Mesenchymal stem cell (in vitro differentiated cells and primary cell): Measurements from ENCODE around the gene GRK6.
A peak's percentile ranks its signal among the peaks of the same experiment; 100 is the strongest.

Experiments
- DNase-seq: peaks from one replicate; pipeline ENCODE4 v3.0.0-alpha.2; 2013
- H2AFZ ChIP-seq: one replicate; pipeline ENCODE4 v1.6.1; 2013; ENCODE audit warnings: low read depth, mild to moderate bottlenecking, control low read depth, inconsistent platforms, low read length, moderate library complexity
- H2AK5ac ChIP-seq: 2 replicates; pipeline ENCODE4 v1.6.1; 2013; ENCODE audit warnings: low read length, moderate library complexity, mild to moderate bottlenecking, inconsistent platforms; ENCODE audit not compliant: severe bottlenecking
- H2BK120ac ChIP-seq: one replicate; pipeline ENCODE4 v1.6.1; 2013; ENCODE audit warnings: low read depth, mild to moderate bottlenecking, inconsistent platforms, low read length, moderate library complexity
- H2BK12ac ChIP-seq, 2 experiments: one replicate each; pipeline ENCODE4 v1.6.1; 2013; ENCODE audit warnings: inconsistent platforms in 2 of 2, low read length in 2 of 2, mild to moderate bottlenecking in 2 of 2, moderate library complexity in 2 of 2, control low read depth in 1 of 2
- H2BK15ac ChIP-seq: one replicate; pipeline ENCODE4 v1.6.1; 2013; ENCODE audit warnings: mild to moderate bottlenecking, low read depth, inconsistent platforms; ENCODE audit not compliant: poor library complexity, severe bottlenecking
- H2BK5ac ChIP-seq: 2 replicates; pipeline ENCODE4 v1.6.1; 2013; ENCODE audit warnings: low read depth, mild to moderate bottlenecking, low read length, control low read depth, inconsistent platforms; ENCODE audit not compliant: poor library complexity, severe bottlenecking
- H3K14ac ChIP-seq, 2 experiments: one replicate each; pipeline ENCODE4 v1.6.1; 2013; ENCODE audit warnings: inconsistent platforms in 2 of 2, low read length in 2 of 2, control low read depth in 1 of 2, mild to moderate bottlenecking in 1 of 2, moderate library complexity in 1 of 2
- H3K18ac ChIP-seq, 2 experiments: one replicate each; pipeline ENCODE4 v1.6.1; 2013; ENCODE audit warnings: inconsistent platforms in 2 of 2, low read length in 2 of 2, control low read depth in 1 of 2, low read depth in 1 of 2, mild to moderate bottlenecking in 1 of 2
- H3K23ac ChIP-seq, 2 experiments: one replicate each; pipeline ENCODE4 v1.6.1; 2013; ENCODE audit warnings: inconsistent platforms in 2 of 2, low read length in 2 of 2, mild to moderate bottlenecking in 2 of 2, moderate library complexity in 2 of 2, control low read depth in 1 of 2
- H3K27ac ChIP-seq: 2 replicates; pipeline ENCODE4 v1.5.1; 2013; ENCODE audit warnings: mild to moderate bottlenecking, moderate library complexity, low read length, control low read depth, inconsistent platforms; ENCODE audit not compliant: poor library complexity, severe bottlenecking
- H3K27me3 ChIP-seq, 2 experiments: 2 replicates each; pipeline versions ENCODE4 v1.6.1 to v1.7.0; 2013; ENCODE audit warnings: low read length in 2 of 2, mild to moderate bottlenecking in 2 of 2, moderate library complexity in 2 of 2, control low read depth in 1 of 2, inconsistent platforms in 1 of 2; ENCODE audit not compliant: control insufficient read depth in 1 of 2, insufficient read depth in 1 of 2
- H3K36me3 ChIP-seq, 2 experiments: 2 replicates each; pipeline versions ENCODE4 v1.6.1 to v1.7.0; 2013; ENCODE audit warnings: low read length in 2 of 2, control low read depth in 1 of 2, inconsistent platforms in 1 of 2, low read depth in 1 of 2, mild to moderate bottlenecking in 1 of 2; ENCODE audit not compliant: insufficient read depth in 2 of 2, control insufficient read depth in 1 of 2
- H3K4ac ChIP-seq, 2 experiments: one replicate each; pipeline ENCODE4 v1.6.1; 2013; ENCODE audit warnings: inconsistent platforms in 2 of 2, low read length in 2 of 2, mild to moderate bottlenecking in 2 of 2, moderate library complexity in 2 of 2, control low read depth in 1 of 2, low read depth in 1 of 2
- H3K4me1 ChIP-seq: 2 replicates; pipeline ENCODE4 v1.6.1; 2013; ENCODE audit warnings: low read depth, low read length, control low read depth; ENCODE audit not compliant: control insufficient read depth, insufficient read depth
- H3K4me2 ChIP-seq: 2 replicates; pipeline ENCODE4 v1.6.1; 2013; ENCODE audit warnings: low read length, mild to moderate bottlenecking, inconsistent platforms; ENCODE audit not compliant: poor library complexity, severe bottlenecking
- H3K4me3 ChIP-seq, 2 experiments: 2 replicates each; pipeline versions ENCODE4 v1.5.1 to v1.7.0; 2013; ENCODE audit warnings: low read length in 2 of 2, mild to moderate bottlenecking in 2 of 2, control low read depth in 1 of 2, low read depth in 1 of 2; ENCODE audit not compliant: insufficient read depth in 1 of 2
- H3K79me1 ChIP-seq: replicated peaks from 2 replicates; pipeline ENCODE4 v1.6.1; 2013; ENCODE audit warnings: mild to moderate bottlenecking, control low read depth, low read length, inconsistent platforms; ENCODE audit not compliant: poor library complexity, severe bottlenecking
- H3K9ac ChIP-seq: 2 replicates; pipeline ENCODE4 v1.7.0; 2013; ENCODE audit warnings: mild to moderate bottlenecking, low read length, moderate library complexity
- H3K9me3 ChIP-seq: 2 replicates; pipeline ENCODE4 v1.7.0; 2013; ENCODE audit warnings: mild to moderate bottlenecking, low read length; ENCODE audit not compliant: control insufficient read depth
- H4K8ac ChIP-seq: one replicate; pipeline ENCODE4 v1.6.1; 2013; ENCODE audit warnings: inconsistent platforms, mild to moderate bottlenecking, low read length, moderate library complexity
- H4K91ac ChIP-seq: one replicate; pipeline ENCODE4 v1.6.1; 2013; ENCODE audit warnings: mild to moderate bottlenecking, low read length, inconsistent platforms
- WGBS: methylation state at CpG from one replicate; pipeline ENCODE4 v1.1.7; 2013; ENCODE audit warnings: mixed read lengths; 5-methylcytosine and 5-hydroxymethylcytosine counted together

GRK6 gene

DNA sequence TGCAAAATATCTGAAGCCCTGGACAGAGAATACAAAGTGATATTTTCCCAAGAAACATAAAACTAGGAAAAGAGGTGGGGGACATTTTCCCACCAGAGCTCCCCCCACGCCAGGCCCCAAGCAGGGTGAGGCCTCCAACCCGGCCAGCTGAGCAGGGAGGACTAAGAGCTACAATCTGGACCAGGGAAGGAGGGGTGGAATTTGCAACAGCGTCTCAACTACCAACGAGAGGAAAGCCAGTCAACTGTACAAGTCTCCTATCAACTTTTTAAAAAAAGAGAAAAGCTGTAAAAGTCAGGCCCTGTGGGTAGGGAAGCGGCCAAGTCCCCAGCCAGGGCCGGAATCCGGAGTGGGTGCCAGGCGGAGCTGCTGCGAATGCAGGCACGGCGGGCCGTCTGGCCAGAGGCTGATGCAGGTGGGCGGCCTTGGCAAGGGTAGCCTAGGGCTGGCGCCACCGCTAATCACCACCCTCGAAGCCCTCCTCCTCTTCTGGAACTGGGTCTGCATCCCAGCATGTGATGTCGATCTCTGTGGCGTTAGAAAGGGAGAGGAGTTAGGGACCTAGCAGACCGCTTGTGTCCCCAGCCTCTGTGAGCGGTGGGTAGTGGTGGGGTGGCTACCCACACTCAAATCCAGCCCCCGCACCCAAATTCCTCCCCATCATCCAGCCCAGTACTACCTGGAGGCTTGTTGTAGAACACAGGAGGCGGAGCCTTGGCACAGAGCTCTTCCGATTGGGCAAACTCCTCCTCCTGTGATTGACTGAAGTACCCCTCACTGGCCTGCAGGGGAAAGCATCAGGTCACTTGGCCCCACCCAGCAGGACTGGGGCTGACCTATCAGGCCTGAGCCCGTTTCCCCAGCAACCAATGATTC is 30.7 kb downstream of the GRK6 start:
- DNase-seq, result peak; percentile 99
- Histone ChIP-seq H2BK5ac (no peak overlapping the region), H2AK5ac (no peak overlapping the region), H3K18ac (no peak overlapping the region), H3K27ac (no peak overlapping the region), H3K14ac (no peak overlapping the region), H3K4me1 (peaks cover 35% of the 10 kb centered on the region), H3K79me1 (peaks cover 14% of the 10 kb centered on the region), H3K4me3 (no peak overlapping the region), H3K9me3 (no peaks in the 10 kb centered on the region), H4K91ac (no peak overlapping the region), H3K4me2 (no peak overlapping the region), H2BK15ac (no peak overlapping the region), H4K8ac (no peak overlapping the region), H3K23ac (no peak overlapping the region), H2BK120ac (no peak overlapping the region), H2AFZ (no peak overlapping the region), H3K27me3 (no peaks in the 10 kb centered on the region), H3K9ac (peak overlapping the region; percentile 47), H3K4ac (no peak overlapping the region), H2BK12ac (no peak overlapping the region), H3K36me3 (peaks cover 48 to 67% of the 10 kb centered on the region in 2 experiments)
- 83% methylated on average over 17 of the region's 24 CpGs for WGBS

DNA sequence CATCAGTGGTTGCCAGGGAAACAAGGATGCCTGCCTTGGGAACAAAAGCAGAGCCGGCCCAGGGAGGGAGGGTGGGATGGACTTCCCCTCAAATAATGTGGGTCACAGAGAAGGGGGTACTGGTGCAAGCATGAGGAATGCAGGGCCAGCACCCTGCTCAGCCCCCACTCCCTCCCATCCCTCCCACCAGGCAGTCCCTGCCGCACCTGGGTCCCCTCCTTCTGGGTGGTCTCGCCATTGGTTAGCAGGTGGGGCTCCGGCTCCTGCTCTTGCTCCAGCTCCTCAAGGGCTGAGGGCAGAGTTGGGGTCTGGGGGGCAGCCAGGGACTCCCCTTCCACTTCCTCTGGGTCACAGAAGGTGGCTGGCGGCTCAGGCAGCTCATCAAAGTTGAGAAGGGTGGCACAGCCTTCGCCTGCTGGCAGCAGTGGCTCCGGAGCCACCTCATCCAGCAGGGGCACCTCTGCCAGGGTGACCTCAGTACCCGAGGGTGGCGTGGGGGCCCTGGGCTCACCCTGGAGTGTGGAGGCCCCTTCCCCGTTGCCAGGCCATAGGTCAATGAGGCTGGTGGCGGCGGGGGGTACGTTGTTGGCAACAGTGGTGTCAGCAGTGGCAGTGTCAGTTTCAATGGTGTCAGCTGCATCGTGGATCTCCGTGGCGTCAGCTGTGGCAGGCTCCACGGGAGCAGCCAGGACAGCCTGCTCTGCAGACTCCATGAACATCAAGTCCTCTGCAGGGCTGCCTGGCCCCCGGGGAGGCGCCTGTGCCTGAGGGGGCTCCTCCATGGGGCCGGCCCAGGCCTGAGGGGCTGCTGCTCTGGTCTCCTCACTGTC is 31.6 kb downstream of the GRK6 start:
- peaks cover 37% of the 10 kb centered on the region for H3K4me1 ChIP-seq
- no peaks in the 10 kb centered on the region for H3K27me3 ChIP-seq
- no peak overlapping the region for H2AK5ac ChIP-seq
- no peak overlapping the region for H2BK12ac ChIP-seq
- no peak for DNase-seq
- H3K23ac ChIP-seq, result no peak overlapping the region
- no peak overlapping the region for H3K4me3 ChIP-seq
- 89% methylated on average over 20 of the region's 20 CpGs for WGBS
- no peak overlapping the region for H4K8ac ChIP-seq
- H3K4ac ChIP-seq, result no peak overlapping the region
- no peak overlapping the region for H2BK120ac ChIP-seq
- H3K4me2 ChIP-seq, result no peak overlapping the region
- no peak overlapping the region for H3K27ac ChIP-seq
- H3K18ac ChIP-seq, result no peak overlapping the region
- H3K9me3 ChIP-seq, result no peaks in the 10 kb centered on the region
- peaks cover 9% of the 10 kb centered on the region for H3K79me1 ChIP-seq
- H3K9ac ChIP-seq, result no peak overlapping the region
- H4K91ac ChIP-seq, result no peak overlapping the region
- H2BK5ac ChIP-seq, result no peak overlapping the region
- H3K14ac ChIP-seq, result no peak overlapping the region
- no peak overlapping the region for H2AFZ ChIP-seq
- no peak overlapping the region for H2BK15ac ChIP-seq
- H3K36me3 ChIP-seq, result peaks cover 55 to 68% of the 10 kb centered on the region in 2 experiments

DNA sequence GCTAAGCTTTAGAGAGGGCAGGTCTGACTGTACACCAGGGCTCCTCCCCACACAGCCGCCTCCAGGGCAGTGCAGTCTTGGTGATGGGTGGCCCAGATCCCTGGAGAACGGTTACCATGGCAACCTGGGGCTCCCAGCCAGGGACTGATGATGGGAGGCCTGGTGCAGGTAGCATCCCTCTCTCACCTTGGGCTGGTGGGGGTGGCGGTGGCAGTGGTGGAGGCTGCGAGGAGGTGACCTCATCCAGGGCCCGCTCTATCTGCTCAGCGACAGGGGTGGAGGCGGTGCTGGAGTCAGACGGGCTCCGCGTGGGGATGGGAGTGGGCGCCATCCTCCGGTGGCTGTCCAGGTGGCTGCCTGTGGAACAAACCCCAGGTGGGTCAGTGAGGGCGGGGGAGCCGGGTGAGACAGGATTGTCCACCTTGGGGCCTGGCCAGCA is 32.5 kb downstream of the GRK6 start:
- Histone ChIP-seq H3K79me1 (peaks cover 8% of the 10 kb centered on the region), H3K27ac (no peak overlapping the region), H3K4ac (no peak overlapping the region), H2BK12ac (no peak overlapping the region), H3K9ac (no peak overlapping the region), H4K91ac (no peak overlapping the region), H3K9me3 (no peaks in the 10 kb centered on the region), H3K4me2 (no peak overlapping the region), H3K27me3 (no peaks in the 10 kb centered on the region), H3K4me1 (peaks cover 34% of the 10 kb centered on the region), H3K14ac (no peak overlapping the region), H3K36me3 (peaks cover 62 to 72% of the 10 kb centered on the region in 2 experiments), H2BK15ac (no peak overlapping the region), H2BK5ac (no peak overlapping the region), H2AK5ac (no peak overlapping the region), H2BK120ac (no peak overlapping the region), H4K8ac (no peak overlapping the region), H3K4me3 (no peak overlapping the region), H2AFZ (no peak overlapping the region), H3K23ac (no peak overlapping the region), H3K18ac (no peak overlapping the region)
- 92% methylated on average over 14 of the region's 14 CpGs for WGBS
- DNase-seq, result peak; percentile 35

DNA sequence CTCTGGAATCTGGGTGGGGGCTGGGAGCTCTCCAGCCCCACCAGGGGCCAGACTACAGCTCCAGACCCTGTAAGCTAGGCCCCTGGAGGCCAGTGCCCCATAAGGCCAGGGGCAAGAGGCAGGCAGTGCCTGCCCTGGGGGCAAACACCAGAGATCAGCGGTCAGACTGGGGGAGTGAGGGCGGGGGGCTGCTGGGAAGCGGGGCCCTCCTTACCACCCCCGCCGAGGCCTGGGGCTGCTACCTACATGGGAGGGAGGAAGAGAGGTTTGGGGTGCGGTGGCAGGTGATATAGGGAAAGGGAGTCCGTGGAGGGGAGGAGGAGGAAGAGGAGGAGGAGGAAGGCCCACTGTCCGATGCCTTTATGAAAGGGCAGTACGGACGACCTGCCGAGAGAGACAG is 32.9 kb downstream of the GRK6 start:
- Histone ChIP-seq H2AFZ (no peak overlapping the region), H3K27ac (no peak overlapping the region), H3K4ac (no peak overlapping the region), H4K8ac (no peak overlapping the region), H4K91ac (no peak overlapping the region), H3K4me3 (no peak overlapping the region), H2BK15ac (no peak overlapping the region), H2BK12ac (no peak overlapping the region), H2BK5ac (no peak overlapping the region), H3K79me1 (peaks cover 8% of the 10 kb centered on the region), H2AK5ac (no peak overlapping the region), H3K4me2 (no peak overlapping the region), H3K23ac (no peak overlapping the region), H3K14ac (no peak overlapping the region), H3K9me3 (no peaks in the 10 kb centered on the region), H3K27me3 (no peaks in the 10 kb centered on the region), H3K4me1 (peaks cover 31% of the 10 kb centered on the region), H3K18ac (no peak overlapping the region), H2BK120ac (no peak overlapping the region), H3K36me3 (peaks cover 62 to 72% of the 10 kb centered on the region in 2 experiments), H3K9ac (no peak overlapping the region)
- 90% methylated on average over 11 of the region's 11 CpGs for WGBS
- DNase-seq, result no peak
